A549 (cell line): ENCODE measurements around the gene LCMT2. TPM values are rescaled to one million over a fixed set of nuclear protein-coding genes. Genes with fewer than 3 reads are reported as not detected.

ENCODE experiments used
- ATAC-seq, 2 experiments: fragments of 200-7000 bp in 1 of 2; fragments of >200 bp in 1 of 2; cut with Nextera tagmentation in 1 of 2; cut with Tn5 transposase in 1 of 2; 3 replicates each; pipeline versions ENCODE4 v1.8.0 to v1.9.1; 2018 to 2020; ENCODE audit warnings: mild to moderate bottlenecking in 1 of 2, moderate library complexity in 1 of 2
- CTCF ChIA-PET: fragments of 300-600 bp; sonication (Branson Sonifier 250); formaldehyde crosslinking; extraction: SDS; loops from one replicate; lab custom pipeline; 2021; ENCODE audit warnings: antibody characterized with exemption, inconsistent platforms; lab: Yijun Ruan, JAX
- POLR2A ChIA-PET: fragments of 350-600 bp; formaldehyde crosslinking; extraction: SDS; loops from one replicate; lab custom pipeline; 2021; ENCODE audit warnings: antibody characterized with exemption, inconsistent platforms; lab: Yijun Ruan, JAX
- DNase-seq, 2 experiments: peaks; one replicate each; pipeline versions ENCODE4 v3.0.0 to v3.0.0-alpha.2; 2011 to 2016; ENCODE audit warnings: low read depth in 1 of 2, low spot score in 1 of 2
- FAIRE-seq: peaks from 2 replicates; lab custom pipeline; 2011; peaks lifted over from hg19 to GRCh38; lab: Jason Lieb, UNC
- H3K27ac ChIP-seq, 2 experiments: fragments of >200 bp; sonication (Bioruptor Twin); formaldehyde crosslinking; 3 replicates each; pipeline ENCODE4 v1.5.1; 2016 to 2017
- H3K4me1 ChIP-seq: fragments of >200 bp; sonication (Bioruptor Twin); formaldehyde crosslinking; 3 replicates; pipeline ENCODE4 v1.6.1; 2016
- H3K4me2 ChIP-seq: fragments of >200 bp; sonication (Bioruptor Twin); formaldehyde crosslinking; 3 replicates; pipeline ENCODE4 v1.6.1; 2016
- H3K4me3 ChIP-seq: fragments of >200 bp; sonication (Bioruptor Twin); formaldehyde crosslinking; 3 replicates; pipeline ENCODE4 v1.5.1; 2016
- H3K9me3 ChIP-seq: fragments of >200 bp; sonication (Bioruptor Twin); formaldehyde crosslinking; 3 replicates; pipeline ENCODE4 v1.6.1; 2016
- ATOH8 ChIP-seq: fragments of 250-450 bp; sonication (Bioruptor Pico); IDR thresholded peaks from 2 replicates; pipeline ENCODE4 v1.5.0; 2020; ENCODE audit warnings: low read depth, mild to moderate bottlenecking, moderate library complexity
- BCL3 ChIP-seq: fragments of >200 bp; sonication (Bioruptor Twin); formaldehyde crosslinking; IDR thresholded peaks from 3 replicates; pipeline ENCODE4 v1.6.1; 2016
- CBX8 ChIP-seq: fragments of 200-600 bp; sonication (generic); IDR thresholded peaks from 2 replicates; pipeline ENCODE4 v1.6.1; 2016
- CTCF ChIP-seq: fragments of >200 bp; sonication (Bioruptor Twin); formaldehyde crosslinking; IDR thresholded peaks from 3 replicates; pipeline ENCODE4 v1.5.1; 2016
- E2F6 ChIP-seq: IDR thresholded peaks from 2 replicates; pipeline ENCODE4 v1.6.1; 2012; ENCODE audit warnings: low read depth, borderline replicate concordance
- EHMT2 ChIP-seq: fragments of 200-600 bp; sonication (generic); IDR thresholded peaks from 2 replicates; pipeline ENCODE4 v1.6.1; 2016; ENCODE audit warnings: antibody characterized with exemption, low read depth, mild to moderate bottlenecking, moderate library complexity
- FOXS1 ChIP-seq: fragments of 250-450 bp; sonication (Bioruptor Pico); IDR thresholded peaks from 2 replicates; pipeline ENCODE4 v1.5.0; 2020; ENCODE audit warnings: mild to moderate bottlenecking, moderate library complexity
- HOXB5 ChIP-seq: fragments of 250-450 bp; sonication (Bioruptor Pico); IDR thresholded peaks from 2 replicates; pipeline ENCODE4 v1.5.0; 2020; ENCODE audit warnings: mild to moderate bottlenecking, moderate library complexity
- JUN ChIP-seq, 2 experiments: fragments of >200 bp; sonication (Bioruptor Twin); formaldehyde crosslinking; IDR thresholded peaks; 2 replicates in 1 of 2; 3 replicates in 1 of 2; pipeline ENCODE4 v1.6.1; 2016 to 2017
- MAX ChIP-seq: IDR thresholded peaks from 2 replicates; pipeline ENCODE4 v1.6.1; 2012
- NFE2L2 ChIP-seq: fragments of 150-350 bp; conservative IDR thresholded peaks from 2 replicates; pipeline ENCODE4 v1.6.1; 2014; ENCODE audit warnings: low read length
- NPAS2 ChIP-seq: fragments of 250-450 bp; sonication (Bioruptor Pico); IDR thresholded peaks from 2 replicates; pipeline ENCODE4 v1.8.0; 2022; ENCODE audit warnings: mild to moderate bottlenecking, moderate library complexity, borderline replicate concordance
- NR3C1 ChIP-seq: fragments of >200 bp; sonication (Bioruptor Twin); formaldehyde crosslinking; IDR thresholded peaks from 3 replicates; pipeline ENCODE4 v1.6.1; 2017
- PHF8 ChIP-seq: fragments of 200-600 bp; sonication (generic); IDR thresholded peaks from 2 replicates; pipeline ENCODE4 v1.6.1; 2016; ENCODE audit warnings: low read depth, mild to moderate bottlenecking, antibody characterized with exemption, moderate library complexity, borderline replicate concordance
- POLR2A ChIP-seq: IDR thresholded peaks from 2 replicates; pipeline ENCODE4 v1.6.1; 2012; ENCODE audit warnings: mild to moderate bottlenecking, low read length
- POLR2AphosphoS2 ChIP-seq: conservative IDR thresholded peaks from 2 replicates; pipeline ENCODE4 v1.6.1; 2012; ENCODE audit warnings: low read length, improper control_type of control experiment, inconsistent platforms
- RAD21 ChIP-seq, 2 experiments: fragments of >200 bp in 1 of 2; sonication (Bioruptor Twin) in 1 of 2; formaldehyde crosslinking in 1 of 2; IDR thresholded peaks in 1 of 2; conservative IDR thresholded peaks in 1 of 2; 2 replicates in 1 of 2; 3 replicates in 1 of 2; pipeline ENCODE4 v1.6.1; 2012 to 2018; ENCODE audit warnings: inconsistent platforms in 1 of 2
- RNF2 ChIP-seq: fragments of 200-600 bp; sonication (generic); IDR thresholded peaks from 2 replicates; pipeline ENCODE4 v1.6.1; 2016; ENCODE audit warnings: low read depth, mild to moderate bottlenecking, antibody characterized with exemption, moderate library complexity, borderline replicate concordance
- SREBF2 ChIP-seq: fragments of 450-650 bp; IDR thresholded peaks from 2 replicates; pipeline ENCODE4 v1.6.1; 2014; ENCODE audit warnings: mild to moderate bottlenecking, moderate library complexity
- ZC3H11A ChIP-seq: fragments of 450-650 bp; IDR thresholded peaks from 2 replicates; pipeline ENCODE4 v1.6.1; 2014; ENCODE audit warnings: antibody characterized with exemption, mild to moderate bottlenecking
- WGBS: methylation state at CpG from one replicate; pipeline ENCODE4 v1.1.6; 2017; ENCODE audit errors: missing lambda C conversion rate; 5-methylcytosine and 5-hydroxymethylcytosine counted together
- polyA plus RNA-seq, 4 experiments: library from polyadenylated mRNA; depleted of rRNA in 3 of 4; stranded (reverse); fragments of >200 nt; fragmentation: RNase III in 1 of 4; extraction: RNeasy Plus Mini Kit Qiagen cat#74134 plus additional on column Dnase treatment in 1 of 4; gene quantifications; 2 replicates in 3 of 4; 3 replicates in 1 of 4; pipeline ENCODE4 v1.2.3, GENCODE V29; 2011 to 2017

The LCMT2 gene
- polyA plus RNA-seq, 2 of the 4 experiments (the other 2 are of a cell fraction) = 8.3 to 9.7 TPM

GRCh38 chr15:43378601-43379000 is 48.2 kb upstream of the LCMT2 start (continued):
- no peak for TF ChIP-seq NR3C1
- no peak for TF ChIP-seq ZC3H11A
- TF ChIP-seq FOXS1 (CRISPR knock-in tag) = no peak
- no peak for TF ChIP-seq PHF8

- no peak for FAIRE-seq
- WGBS = 83% methylated on average over 13 of the region's 13 CpGs
- Histone ChIP-seq H3K4me1 (peaks cover 8% of the 10 kb centered on the region; the same call in 2 of the 3 replicates), H3K4me3 (no peak overlapping the region)
- CTCF ChIA-PET = interaction anchor here (0.6 to 1.6 kb wide), 3 partner anchors 12 to 41 kb away, joined by 4 to 10 read pairs (median 5); no protein-coding TSS in a partner anchor
- peak in 1 of 2 experiments; percentile 73; a peak in 4 of 6 replicates for ATAC-seq
- TF ChIP-seq NFE2L2 (no peak), RAD21 (conservative IDR thresholded peaks at IDR 0.05 in 1 of 2, IDR thresholded peaks at IDR 0.05 in 1 of 2) (0 out of 5 replicates have a peak, but pooled peaks of 1 of the 2 experiments have one; percentile 8), CTCF (peak; percentile 53)
- TF ChIP-seq, all 56 proteins: peak for 2
- no peaks in the 10 kb centered on the region for H3K9me3 ChIP-seq
- no peak overlapping the region for H3K27ac ChIP-seq
- DNase-seq = peak; percentile 25 to 37
- POLR2A ChIA-PET = no interaction called here
- no peak overlapping the region for H3K4me2 ChIP-seq
Observed at GRCh38 chr15:43376017-43376705, 45.8 kb upstream of the LCMT2 start.

GRCh38 chr15:43370975-43371974 is 40.9 kb upstream of the LCMT2 start, which contains the start of the genes TUBGCP4 and ZSCAN29:
Gene TUBGCP4 (plus strand): TSS chr15:43371101. CDS start chr15:43371355, 254 bp downstream.
Gene ZSCAN29 (minus strand): TSS chr15:43371043. CDS start chr15:43369913, 1,130 bp downstream.
- Histone ChIP-seq H3K27ac (peak within 1 kb of the TSS; percentile 92 to 96), H3K9me3 (peaks cover 18% of the 10 kb centered on the region), H3K4me3 (peak within 1 kb of the TSS; percentile 96), H3K4me2 (peak within 1 kb of the TSS; percentile 92), H3K4me1 (peaks cover 12% of the 10 kb centered on the region; the same call in 2 of the 3 replicates)
- 25% methylated on average over 11 of the region's 66 CpGs for WGBS
- DNase-seq (peak; percentile 76), FAIRE-seq (no peak), ATAC-seq (peak; percentile 95 to 97)
- TF ChIP-seq MAX (peak; percentile 83), ZC3H11A (no peak), PHF8 (peak; percentile 28; the same call in 1 of the 2 replicates), ATOH8 (CRISPR knock-in tag) (no peak), NFE2L2 (no peak), SREBF2 (no peak), POLR2AphosphoS2 (no peak), BCL3 (peak; percentile 54; the same call in 1 of the 3 replicates), JUN (IDR thresholded peaks at IDR 0.05) (0 out of 5 replicates have a peak, but pooled peaks of 1 of the 2 experiments have one; percentile 16), RNF2 (0 out of 2 replicates have a peak, but pooled peaks have one; percentile 20), POLR2A (peak; percentile 58), CTCF (peak; percentile 16; the same call in 2 of the 3 replicates), HOXB5 (0 out of 2 replicates have a peak, but pooled peaks have one; percentile 17), E2F6 (peak; percentile 84; the same call in 1 of the 2 replicates), EHMT2 (no peak), CBX8 (no peak), NPAS2 (no peak)
- CTCF ChIA-PET = interaction anchor here (0.9 to 1.3 kb wide), 4 partner anchors 8 to 18 kb away, joined by 3 to 4 read pairs (median 4); no protein-coding TSS in a partner anchor
- POLR2A ChIA-PET = interaction anchor here (0.7 kb wide), 1 partner anchor 19 kb away, joined by 3 read pairs; no protein-coding TSS in a partner anchor
